Astrocyte (in vitro differentiated cells and primary cell): Measurements from ENCODE around the gene ZNF442. TPM values are rescaled to one million over a fixed set of nuclear protein-coding genes. Genes with fewer than 3 reads are reported as not detected.
"Not testable (repeated sequence)": the region's sequence is repeated elsewhere in the genome, so short reads cannot be mapped to it uniquely, and the experiment has no call there.

Source experiments
- DNase-seq: peaks from one replicate; pipeline ENCODE4 v3.0.0-alpha.2; 2010; ENCODE audit warnings: low read depth
- FAIRE-seq: peaks from 2 replicates; lab custom pipeline; 2011; peaks lifted over from hg19 to GRCh38; lab: Jason Lieb, UNC
- H2AFZ ChIP-seq: 2 replicates; pipeline ENCODE4 v1.6.0; 2012; ENCODE audit warnings: low read depth, low read length, inconsistent platforms
- H3K27ac ChIP-seq: 2 replicates; pipeline ENCODE4 v1.5.1; 2011; ENCODE audit warnings: low read depth, low read length, inconsistent platforms
- H3K27me3 ChIP-seq: 2 replicates; pipeline ENCODE4 v1.6.0; 2011; ENCODE audit warnings: low read length, inconsistent platforms; ENCODE audit not compliant: insufficient read depth
- H3K36me3 ChIP-seq: 2 replicates; pipeline ENCODE4 v1.5.1; 2011; ENCODE audit warnings: low read length, inconsistent platforms; ENCODE audit not compliant: insufficient read depth
- H3K4me1 ChIP-seq: 2 replicates; pipeline ENCODE4 v1.5.1; 2011; ENCODE audit warnings: low read length, inconsistent platforms; ENCODE audit not compliant: insufficient read depth
- H3K4me2 ChIP-seq: 2 replicates; pipeline ENCODE4 v1.6.0; 2012; ENCODE audit warnings: low read length, inconsistent platforms
- H3K4me3 ChIP-seq: 2 replicates; pipeline ENCODE4 v1.5.1; 2011; ENCODE audit warnings: low read depth, mild to moderate bottlenecking, low read length, inconsistent platforms; ENCODE audit not compliant: insufficient read depth
- H3K79me2 ChIP-seq: 2 replicates; pipeline ENCODE4 v1.6.0; 2012; ENCODE audit warnings: mild to moderate bottlenecking, low read length, inconsistent platforms; ENCODE audit not compliant: insufficient read depth
- H3K9ac ChIP-seq: 2 replicates; pipeline ENCODE4 v1.6.0; 2012; ENCODE audit warnings: mild to moderate bottlenecking, low read length, inconsistent platforms
- H3K9me3 ChIP-seq: 2 replicates; pipeline ENCODE4 v1.5.1; 2012; ENCODE audit warnings: low read depth, mild to moderate bottlenecking, low read length, inconsistent platforms; ENCODE audit not compliant: insufficient read depth
- H4K20me1 ChIP-seq: 2 replicates; pipeline ENCODE4 v1.6.0; 2012; ENCODE audit warnings: low read length, inconsistent platforms; ENCODE audit not compliant: insufficient read depth
- H3K27ac Mint-ChIP-seq: one replicate; pipeline ENCODE4 v1.8.0; 2021; ENCODE audit warnings: mild to moderate bottlenecking, mixed read lengths; ENCODE audit not compliant: unreplicated experiment
- H3K27me3 Mint-ChIP-seq: one replicate; pipeline ENCODE4 v1.8.0; 2021; ENCODE audit warnings: low read depth, mixed read lengths; ENCODE audit not compliant: unreplicated experiment
- H3K36me3 Mint-ChIP-seq: one replicate; pipeline ENCODE4 v1.8.0; 2021; ENCODE audit warnings: low read depth, mixed read lengths; ENCODE audit not compliant: unreplicated experiment
- H3K4me1 Mint-ChIP-seq: one replicate; pipeline ENCODE4 v1.8.0; 2021; ENCODE audit warnings: low read depth, mixed read lengths; ENCODE audit not compliant: unreplicated experiment
- H3K4me3 Mint-ChIP-seq: one replicate; pipeline ENCODE4 v1.8.0; 2021; ENCODE audit warnings: mild to moderate bottlenecking, moderate library complexity, mixed read lengths; ENCODE audit not compliant: unreplicated experiment
- H3K9me3 Mint-ChIP-seq: one replicate; pipeline ENCODE4 v1.8.0; 2021; ENCODE audit warnings: mild to moderate bottlenecking, mixed read lengths; ENCODE audit not compliant: unreplicated experiment
- CTCF ChIP-seq: IDR thresholded peaks from 2 replicates; pipeline ENCODE4 v1.5.1; 2011; ENCODE audit warnings: low read depth, mild to moderate bottlenecking, inconsistent platforms, low read length, moderate library complexity; ENCODE audit not compliant: insufficient read depth
- EZH2 ChIP-seq: IDR thresholded peaks from 2 replicates; pipeline ENCODE4 v1.6.1; 2012; ENCODE audit warnings: mild to moderate bottlenecking, low read length, inconsistent platforms; ENCODE audit not compliant: insufficient read depth
- total RNA-seq: library from RNA; stranded (reverse); gene quantifications from 2 replicates; pipeline ENCODE4 v1.2.1, GENCODE V29; 2021

ZNF442 gene
- total RNA-seq, 1 donor from 2014 or later: 0.95 TPM

DNA sequence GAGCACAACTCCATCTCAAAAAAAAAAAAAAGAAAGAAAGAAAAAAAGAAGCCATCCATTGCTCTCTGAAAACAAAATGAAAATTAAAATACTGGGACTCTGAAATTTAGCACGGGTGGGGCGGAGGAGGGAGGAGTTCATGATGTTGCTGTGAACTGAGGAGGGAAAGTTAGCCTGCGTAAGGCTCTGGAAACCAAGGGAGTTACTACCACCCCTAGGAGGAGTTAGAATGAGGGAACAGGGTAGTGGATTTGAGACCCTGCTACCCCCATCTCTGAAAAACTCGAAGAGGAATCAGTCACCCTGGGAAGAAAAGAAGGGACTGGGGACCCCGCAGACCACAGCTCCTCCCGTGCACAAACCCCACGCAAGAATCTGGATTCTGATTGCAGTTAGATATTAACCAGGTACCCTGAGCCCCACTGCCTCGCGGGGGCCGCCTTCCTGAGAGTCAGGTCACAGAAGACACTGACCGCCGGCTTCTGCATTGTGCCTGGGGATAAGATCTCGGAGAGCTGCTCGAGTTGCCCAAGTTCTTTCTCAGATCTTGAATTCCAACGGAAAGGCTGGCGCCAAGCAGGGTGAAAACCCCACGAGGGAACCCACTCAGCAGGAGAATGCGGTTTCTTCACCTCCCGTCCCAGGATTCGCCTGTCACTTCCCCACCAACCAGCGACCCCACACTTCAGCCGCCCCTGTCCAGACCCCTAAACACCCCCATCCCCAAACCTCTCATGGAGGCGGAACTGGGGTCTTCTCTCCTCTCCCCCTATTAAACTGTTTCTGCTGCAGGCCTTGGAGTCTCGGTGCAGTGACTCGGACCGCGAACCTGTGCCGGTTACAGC lies 870 bp downstream of the ZNF442 start:
- H3K4me3 Mint-ChIP-seq: peak overlapping the region; percentile 69
- peaks cover 41% of the 10 kb centered on the region for H3K9me3 Mint-ChIP-seq
- Histone ChIP-seq H3K9ac (peak overlapping the region; percentile 83), H3K36me3 (no peaks in the 10 kb centered on the region), H2AFZ (peak overlapping the region; percentile 87), H3K4me3 (peak overlapping the region; percentile 72), H3K4me2 (peak overlapping the region; percentile 86), H3K4me1 (no peaks in the 10 kb centered on the region), H4K20me1 (no peaks in the 10 kb centered on the region), H3K9me3 (no peaks in the 10 kb centered on the region), H3K79me2 (no peaks in the 10 kb centered on the region), H3K27ac (peak overlapping the region; percentile 54), H3K27me3 (no peaks in the 10 kb centered on the region)
- no peaks in the 10 kb centered on the region for H3K27me3 Mint-ChIP-seq
- FAIRE-seq (no peak), DNase-seq (peak; percentile 3)
- TF ChIP-seq CTCF: no peak
- no peak for TF ChIP-seq EZH2
- no peaks in the 10 kb centered on the region for H3K36me3 Mint-ChIP-seq
- H3K4me1 Mint-ChIP-seq: no peaks in the 10 kb centered on the region
- no peak overlapping the region for H3K27ac Mint-ChIP-seq

DNA sequence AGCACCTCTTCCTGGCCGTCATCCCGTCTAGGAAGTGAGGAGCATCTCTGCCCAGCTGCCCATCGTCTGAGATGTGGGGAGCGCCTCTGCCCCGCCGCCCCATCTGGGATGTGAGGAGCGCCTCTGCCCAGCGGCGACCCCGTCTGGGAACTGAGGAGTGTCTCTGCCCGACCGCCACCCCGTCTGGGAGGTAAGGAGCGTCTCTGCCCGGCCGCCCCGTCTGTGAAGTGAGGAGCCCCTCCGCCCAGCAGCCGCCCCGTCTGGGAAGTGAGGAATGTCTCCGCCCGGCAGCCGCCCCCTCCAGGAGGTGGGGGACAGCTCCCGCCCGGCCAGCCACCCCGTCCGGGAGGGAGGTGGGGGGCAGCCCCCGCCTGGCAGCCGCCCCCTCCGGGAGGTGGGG lies 3.2 kb downstream of the ZNF442 start:
- H3K27me3 Mint-ChIP-seq, H3K27ac ChIP-seq, H3K27ac Mint-ChIP-seq, FAIRE-seq, DNase-seq, H3K27me3 ChIP-seq, H3K4me1 Mint-ChIP-seq, H3K4me2 ChIP-seq, H3K9ac ChIP-seq, H3K79me2 ChIP-seq, H3K4me1 ChIP-seq, H3K4me3 ChIP-seq, H2AFZ ChIP-seq, H4K20me1 ChIP-seq, H3K9me3 ChIP-seq, H3K36me3 ChIP-seq, H3K36me3 Mint-ChIP-seq, H3K4me3 Mint-ChIP-seq: not testable (repeated sequence)
- H3K9me3 Mint-ChIP-seq: peaks cover 41% of the 10 kb centered on the region

DNA sequence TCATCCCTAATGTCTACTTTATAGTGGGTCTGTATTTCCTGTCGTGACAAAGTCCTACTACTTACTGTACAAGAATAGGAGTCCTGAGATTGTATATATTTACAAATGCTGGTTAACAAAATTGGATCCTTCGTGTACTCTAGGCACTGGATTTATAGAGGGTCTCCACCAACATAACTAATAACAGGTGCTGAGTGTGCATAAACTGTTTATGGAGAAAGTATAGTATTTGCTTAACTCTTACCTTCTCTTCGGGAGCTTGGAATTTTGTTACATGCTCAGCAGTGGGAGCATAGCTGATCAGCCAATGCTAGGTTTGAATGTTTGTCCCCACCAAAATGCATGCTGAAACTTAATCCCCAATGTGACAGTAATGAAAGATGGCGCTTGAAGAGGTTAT lies 12.1 kb downstream of the ZNF442 start:
- H3K4me2 ChIP-seq: no peak overlapping the region
- no peak for DNase-seq
- no peaks in the 10 kb centered on the region for H3K4me1 ChIP-seq
- no peak overlapping the region for H2AFZ ChIP-seq
- H3K27me3 ChIP-seq: no peaks in the 10 kb centered on the region
- H3K27ac ChIP-seq: no peak overlapping the region
- no peak overlapping the region for H3K9ac ChIP-seq
- H3K27ac Mint-ChIP-seq: no peak overlapping the region
- FAIRE-seq: no peak
- H3K79me2 ChIP-seq: no peaks in the 10 kb centered on the region
- H3K9me3 ChIP-seq: peaks cover 38% of the 10 kb centered on the region
- no peaks in the 10 kb centered on the region for H3K27me3 Mint-ChIP-seq
- no peaks in the 10 kb centered on the region for H3K36me3 Mint-ChIP-seq
- TF ChIP-seq EZH2: no peak
- TF ChIP-seq CTCF: no peak
- no peak overlapping the region for H3K4me3 Mint-ChIP-seq
- H3K4me1 Mint-ChIP-seq: no peaks in the 10 kb centered on the region
- H3K4me3 ChIP-seq: no peak overlapping the region
- H3K9me3 Mint-ChIP-seq: peaks cover 34% of the 10 kb centered on the region
- no peaks in the 10 kb centered on the region for H4K20me1 ChIP-seq
- no peaks in the 10 kb centered on the region for H3K36me3 ChIP-seq
